Neural crest cell (in vitro differentiated cells): ENCODE data around the gene DENND1A. TPM values are rescaled to one million over a fixed set of nuclear protein-coding genes. Genes with fewer than 3 reads are reported as not detected.

Experiments used
- DNase-seq: peaks from one replicate; pipeline ENCODE4 v3.0.0; 2021; ENCODE audit warnings: low read depth, mixed read lengths, low spot score
- H3K27ac Mint-ChIP-seq: one replicate; pipeline ENCODE4 v1.8.0; 2021; ENCODE audit warnings: mild to moderate bottlenecking, mixed read lengths; ENCODE audit not compliant: unreplicated experiment
- H3K27me3 Mint-ChIP-seq: 2 replicates; pipeline ENCODE4 v1.8.0; 2021; ENCODE audit warnings: low read depth, mild to moderate bottlenecking, mixed read lengths
- H3K36me3 Mint-ChIP-seq: 2 replicates; pipeline ENCODE4 v1.8.0; 2021; ENCODE audit warnings: low read depth, mild to moderate bottlenecking, mixed read lengths
- H3K4me1 Mint-ChIP-seq: 2 replicates; pipeline ENCODE4 v1.8.0; 2021; ENCODE audit warnings: mixed read lengths
- H3K4me3 Mint-ChIP-seq: one replicate; pipeline ENCODE4 v1.8.0; 2021; ENCODE audit warnings: mild to moderate bottlenecking, mixed read lengths
- H3K9me3 Mint-ChIP-seq: 2 replicates; pipeline ENCODE4 v1.8.0; 2021; ENCODE audit warnings: mixed read lengths
- CTCF ChIP-seq: fragments of 200-600 bp; sonication (generic); conservative IDR thresholded peaks from 2 replicates; pipeline ENCODE4 v1.5.0; 2021; ENCODE audit warnings: antibody characterized with exemption, mild to moderate bottlenecking
- total RNA-seq: library from RNA; stranded (reverse); gene quantifications from 2 replicates; pipeline ENCODE4 v1.2.1, GENCODE V29; 2021

DENND1A gene
- total RNA-seq, 1 donor from 2014 or later, result 17.8 TPM

- no peak overlapping the region for H3K4me3 Mint-ChIP-seq
- H3K36me3 Mint-ChIP-seq, result no peaks in the 10 kb centered on the region
- DNase-seq, result no peak
- H3K27ac Mint-ChIP-seq, result no peak overlapping the region
- H3K9me3 Mint-ChIP-seq, result peaks cover 1% of the 10 kb centered on the region
- H3K27me3 Mint-ChIP-seq, result peaks cover 66% of the 10 kb centered on the region
- H3K4me1 Mint-ChIP-seq, result no peaks in the 10 kb centered on the region
- TF ChIP-seq CTCF, result no peak
Observed at GRCh38 chr9:123955637-123956036, 25.7 kb upstream of the DENND1A start.

- H3K4me1 Mint-ChIP-seq, result no peaks in the 10 kb centered on the region
- H3K27me3 Mint-ChIP-seq, result peaks cover 62% of the 10 kb centered on the region
- H3K9me3 Mint-ChIP-seq, result peaks cover 2% of the 10 kb centered on the region
- H3K27ac Mint-ChIP-seq, result peak overlapping the region; percentile 60
- H3K36me3 Mint-ChIP-seq, result no peaks in the 10 kb centered on the region
- H3K4me3 Mint-ChIP-seq, result no peak overlapping the region
- DNase-seq, result no peak
- TF ChIP-seq CTCF, result no peak
Observed at GRCh38 chr9:123954518-123955280, 24.8 kb upstream of the DENND1A start.

- no peak for DNase-seq
- H3K4me3 Mint-ChIP-seq, result no peak overlapping the region
- no peak overlapping the region for H3K27ac Mint-ChIP-seq
- no peaks in the 10 kb centered on the region for H3K36me3 Mint-ChIP-seq
- H3K4me1 Mint-ChIP-seq, result no peaks in the 10 kb centered on the region
- peaks cover 2% of the 10 kb centered on the region for H3K9me3 Mint-ChIP-seq
- no peak for TF ChIP-seq CTCF
- peaks cover 43% of the 10 kb centered on the region for H3K27me3 Mint-ChIP-seq
Observed at GRCh38 chr9:123952641-123953495, 22.9 kb upstream of the DENND1A start.

GRCh38 chr9:123948286-123948685 is 18.4 kb upstream of the DENND1A start:
- no peak for DNase-seq
- no peak overlapping the region for H3K27ac Mint-ChIP-seq
- TF ChIP-seq CTCF, result no peak
- peaks cover 25% of the 10 kb centered on the region for H3K27me3 Mint-ChIP-seq
- H3K36me3 Mint-ChIP-seq, result no peaks in the 10 kb centered on the region
- H3K4me1 Mint-ChIP-seq, result no peaks in the 10 kb centered on the region
- peaks cover 2% of the 10 kb centered on the region for H3K9me3 Mint-ChIP-seq
- H3K4me3 Mint-ChIP-seq, result no peak overlapping the region

GRCh38 chr9:123947326-123947725 is 17.4 kb upstream of the DENND1A start:
- Mint-ChIP-seq H3K4me1 (no peaks in the 10 kb centered on the region), H3K27ac (no peak overlapping the region), H3K36me3 (no peaks in the 10 kb centered on the region), H3K27me3 (peaks cover 18% of the 10 kb centered on the region), H3K9me3 (peaks cover 2% of the 10 kb centered on the region), H3K4me3 (no peak overlapping the region)
- DNase-seq, result no peak
- TF ChIP-seq CTCF, result no peak
